Measurements from ENCODE around the gene PARL. TPM values are rescaled to one million over a fixed set of nuclear protein-coding genes. Genes with fewer than 3 reads are reported as not detected.

The PARL gene
- total RNA-seq, 1 experiment from 2014 or later = 82.3 TPM

- Histone ChIP-seq H3K9me3 (ENCODE audit: control insufficient read depth, insufficient read depth, low read depth, low read length) (no peaks in the 10 kb centered on the region), H3K4me3 (ENCODE audit: low read depth in 2 of 2, low read length in 2 of 2) (no peak overlapping the region), H3K27ac (ENCODE audit: low read length) (no peak overlapping the region), H3K4me1 (ENCODE audit: control insufficient read depth, insufficient read depth, low read length) (no peaks in the 10 kb centered on the region), H3K36me3 (ENCODE audit: control insufficient read depth, insufficient read depth, low read length) (no peaks in the 10 kb centered on the region), H3K27me3 (ENCODE audit: control insufficient read depth, insufficient read depth, low read length) (no peaks in the 10 kb centered on the region)
- ChIA-PET CTCF (interaction anchor here (2.6 kb wide), 1 partner anchor 118 kb away, joined by 11 read pairs; no protein-coding TSS in a partner anchor), POLR2A (interaction anchor here (0.6 to 1.0 kb wide), 2 partner anchors 117 to 255 kb away, joined by 3 to 4 read pairs; no protein-coding TSS in a partner anchor)
- DNase-seq (ENCODE audit: low read depth, low spot score) (no peak), ATAC-seq (no peak)
- intact Hi-C loops (cut with micrococcal nuclease; ENCODE audit: unreplicated experiment) (loop anchor here (5.0 to 10.0 kb wide), 2 partner anchors 237 to 390 kb away; partner anchors contain the start of gene EIF2B5), in situ Hi-C loops (cut with HindIII; ENCODE audit: low pct_unique_long_range_greater_than_20kb, low sequenced_read_pairs) (no loop called here)
- TF ChIP-seq CTCF (IDR thresholded peaks at IDR 0.05) = no peak
- no peak for TF ChIP-seq TCF7L2 (IDR thresholded peaks at IDR 0.05; ENCODE audit: low read depth, low read length)
- no peak for TF ChIP-seq POLR2AphosphoS5 (IDR thresholded peaks at IDR 0.05; ENCODE audit: low read depth, low read length)
- TF ChIP-seq SIN3A (IDR thresholded peaks at IDR 0.05; ENCODE audit: borderline replicate concordance, insufficient read depth, low read depth, low read length) = no peak
- TF ChIP-seq REST (IDR thresholded peaks at IDR 0.05; ENCODE audit: insufficient read depth in 1 of 2, low read depth in 2 of 2, low read length in 1 of 2) = no peak
- BruUV-seq (replicated peaks) = no TSS peak
Observed at GRCh38 chr3:183897606-183898005, 12.9 kb upstream of the PARL start.

- TF ChIP-seq SIN3A (IDR thresholded peaks at IDR 0.05; ENCODE audit: borderline replicate concordance, insufficient read depth, low read depth, low read length) (no peak), TCF7L2 (IDR thresholded peaks at IDR 0.05; ENCODE audit: low read depth, low read length) (no peak), POLR2AphosphoS5 (IDR thresholded peaks at IDR 0.05; ENCODE audit: low read depth, low read length) (no peak), REST (IDR thresholded peaks at IDR 0.05; ENCODE audit: insufficient read depth in 1 of 2, low read depth in 2 of 2, low read length in 1 of 2) (no peak), CTCF (IDR thresholded peaks at IDR 0.05) (no peak)
- no peak for DNase-seq (ENCODE audit: low read depth, low spot score)
- 0 out of 2 replicates have a peak, but pooled peaks have one; percentile 7 for ATAC-seq
- Histone ChIP-seq H3K27me3 (ENCODE audit: control insufficient read depth, insufficient read depth, low read length) (no peaks in the 10 kb centered on the region), H3K9me3 (ENCODE audit: control insufficient read depth, insufficient read depth, low read depth, low read length) (no peaks in the 10 kb centered on the region), H3K36me3 (ENCODE audit: control insufficient read depth, insufficient read depth, low read length) (no peaks in the 10 kb centered on the region), H3K4me1 (ENCODE audit: control insufficient read depth, insufficient read depth, low read length) (no peaks in the 10 kb centered on the region), H3K27ac (ENCODE audit: low read length) (no peak overlapping the region), H3K4me3 (ENCODE audit: low read depth in 2 of 2, low read length in 2 of 2) (no peak overlapping the region)
- POLR2A ChIA-PET = interaction anchor here (0.5 to 0.6 kb wide), 2 partner anchors 27 to 226 kb away, joined by 3 to 16 read pairs; no protein-coding TSS in a partner anchor
- intact Hi-C loops (cut with micrococcal nuclease; ENCODE audit: unreplicated experiment) (loop anchor here (5.0 to 10.0 kb wide), 2 partner anchors 238 to 391 kb away; partner anchors contain the start of gene EIF2B5), in situ Hi-C loops (cut with HindIII; ENCODE audit: low pct_unique_long_range_greater_than_20kb, low sequenced_read_pairs) (no loop called here)
- CTCF ChIA-PET = interaction anchor here (0.6 to 2.6 kb wide), 6 partner anchors 10 to 889 kb away, joined by 3 to 11 read pairs (median 4); no protein-coding TSS in a partner anchor
- BruUV-seq (replicated peaks) = no TSS peak
Observed at GRCh38 chr3:183896610-183897009, 11.9 kb upstream of the PARL start.

All from Panc1 (cell line).